ENCODE results near the gene CREB3L1. TPM values are rescaled to one million over a fixed set of nuclear protein-coding genes. Genes with fewer than 3 reads are reported as not detected.

The CREB3L1 gene
- total and polyA plus RNA-seq, 2 of the 13 experiments (the other 11 are each of a cell fraction or from before 2014, with no cell fraction given): not detected

DNA sequence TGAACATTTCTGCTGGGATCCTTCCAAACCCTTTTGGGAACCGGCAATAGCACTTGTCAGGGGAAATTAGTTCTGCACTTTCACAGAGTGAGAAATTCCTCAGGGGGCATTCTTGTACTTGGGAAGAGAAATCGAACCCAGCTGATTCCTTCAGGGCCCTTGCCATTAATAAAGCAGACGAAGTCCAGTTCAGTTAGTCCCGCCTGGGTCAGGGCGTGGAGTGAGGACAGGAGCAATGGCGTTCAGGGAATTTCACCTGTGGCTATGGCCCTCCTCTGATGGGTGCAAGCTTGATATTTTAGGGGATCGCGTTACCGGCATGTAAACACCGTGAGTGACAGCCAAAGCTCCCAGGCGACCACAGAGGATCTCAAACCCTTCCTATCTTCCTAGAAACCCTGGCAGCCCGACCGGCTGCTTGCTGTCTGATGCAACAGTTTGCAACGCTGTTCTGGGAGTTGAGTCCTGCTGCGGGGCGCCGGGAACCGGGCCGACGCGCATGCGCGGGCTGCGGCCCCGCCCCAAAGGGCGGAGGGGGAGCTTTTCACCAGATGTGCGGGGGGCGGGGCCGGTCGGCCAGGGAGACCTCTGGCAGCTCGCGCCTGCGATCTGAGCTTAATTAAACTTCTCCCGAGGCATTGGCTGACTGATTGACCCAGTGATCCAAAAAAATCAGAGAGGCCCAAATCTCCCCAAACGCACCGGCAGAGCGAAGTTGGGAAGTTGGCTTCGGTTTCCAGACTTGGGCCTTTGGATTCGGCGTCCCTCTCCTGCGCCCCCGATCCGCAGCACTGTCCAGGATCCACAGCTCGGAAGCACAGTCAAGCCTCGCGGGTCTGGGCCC is 34.3 kb upstream of the CREB3L1 start (continued):
- TF ChIP-seq ZNF232 (CRISPR knock-in tag; IDR thresholded peaks at IDR 0.05; ENCODE audit: borderline replicate concordance) (peak; percentile 30; the same call in 1 of the 2 replicates), CHCHD3 (CRISPR knock-in tag; IDR thresholded peaks at IDR 0.05) (0 out of 2 replicates have a peak, but pooled peaks have one; percentile 35), ZC3H4 (CRISPR knock-in tag; IDR thresholded peaks at IDR 0.05; ENCODE audit: borderline replicate concordance) (no peak), ZIK1 (CRISPR knock-in tag; IDR thresholded peaks at IDR 0.05; ENCODE audit: borderline replicate concordance, low read depth) (no peak), JUN (CRISPR knock-in tag; IDR thresholded peaks at IDR 0.05) (peak; percentile 37; the same call in 1 of the 2 replicates), PHB2 (IDR thresholded peaks at IDR 0.05; ENCODE audit: partially characterized antibody) (no peak), ZSCAN21 (CRISPR knock-in tag; IDR thresholded peaks at IDR 0.05; ENCODE audit: borderline replicate concordance) (peak; percentile 65; the same call in 1 of the 2 replicates), ZNF12 (CRISPR knock-in tag; IDR thresholded peaks at IDR 0.05) (0 out of 2 replicates have a peak, but pooled peaks have one; percentile 69), ZNF652 (CRISPR knock-in tag; IDR thresholded peaks at IDR 0.05; ENCODE audit: borderline replicate concordance, low read depth) (no peak), ISL2 (CRISPR knock-in tag; IDR thresholded peaks at IDR 0.05) (peak; percentile 74), ZNF558 (CRISPR knock-in tag; IDR thresholded peaks at IDR 0.05; ENCODE audit: borderline replicate concordance) (0 out of 2 replicates have a peak, but pooled peaks have one; percentile 28), ZNF10 (CRISPR knock-in tag; IDR thresholded peaks at IDR 0.05; ENCODE audit: borderline replicate concordance, low read depth) (no peak)
- TF ChIP-seq, protein P1, sequence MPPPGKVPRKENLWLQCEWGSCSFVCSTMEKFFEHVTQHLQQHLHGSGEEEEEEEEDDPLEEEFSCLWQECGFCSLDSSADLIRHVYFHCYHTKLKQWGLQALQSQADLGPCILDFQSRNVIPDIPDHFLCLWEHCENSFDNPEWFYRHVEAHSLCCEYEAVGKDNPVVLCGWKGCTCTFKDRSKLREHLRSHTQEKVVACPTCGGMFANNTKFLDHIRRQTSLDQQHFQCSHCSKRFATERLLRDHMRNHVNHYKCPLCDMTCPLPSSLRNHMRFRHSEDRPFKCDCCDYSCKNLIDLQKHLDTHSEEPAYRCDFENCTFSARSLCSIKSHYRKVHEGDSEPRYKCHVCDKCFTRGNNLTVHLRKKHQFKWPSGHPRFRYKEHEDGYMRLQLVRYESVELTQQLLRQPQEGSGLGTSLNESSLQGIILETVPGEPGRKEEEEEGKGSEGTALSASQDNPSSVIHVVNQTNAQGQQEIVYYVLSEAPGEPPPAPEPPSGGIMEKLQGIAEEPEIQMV (CRISPR knock-in tag; IDR thresholded peaks at IDR 0.05; ENCODE audit: low read depth): 0 out of 2 replicates have a peak, but pooled peaks have one; percentile 55
- TF ChIP-seq, protein P2, sequence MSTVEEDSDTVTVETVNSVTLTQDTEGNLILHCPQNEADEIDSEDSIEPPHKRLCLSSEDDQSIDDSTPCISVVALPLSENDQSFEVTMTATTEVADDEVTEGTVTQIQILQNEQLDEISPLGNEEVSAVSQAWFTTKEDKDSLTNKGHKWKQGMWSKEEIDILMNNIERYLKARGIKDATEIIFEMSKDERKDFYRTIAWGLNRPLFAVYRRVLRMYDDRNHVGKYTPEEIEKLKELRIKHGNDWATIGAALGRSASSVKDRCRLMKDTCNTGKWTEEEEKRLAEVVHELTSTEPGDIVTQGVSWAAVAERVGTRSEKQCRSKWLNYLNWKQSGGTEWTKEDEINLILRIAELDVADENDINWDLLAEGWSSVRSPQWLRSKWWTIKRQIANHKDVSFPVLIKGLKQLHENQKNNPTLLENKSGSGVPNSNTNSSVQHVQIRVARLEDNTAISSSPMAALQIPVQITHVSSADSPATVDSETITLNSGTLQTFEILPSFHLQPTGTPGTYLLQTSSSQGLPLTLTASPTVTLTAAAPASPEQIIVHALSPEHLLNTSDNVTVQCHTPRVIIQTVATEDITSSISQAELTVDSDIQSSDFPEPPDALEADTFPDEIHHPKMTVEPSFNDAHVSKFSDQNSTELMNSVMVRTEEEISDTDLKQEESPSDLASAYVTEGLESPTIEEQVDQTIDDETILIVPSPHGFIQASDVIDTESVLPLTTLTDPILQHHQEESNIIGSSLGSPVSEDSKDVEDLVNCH (CRISPR knock-in tag; IDR thresholded peaks at IDR 0.05): peak; percentile 92
- TF ChIP-seq, protein P3, sequence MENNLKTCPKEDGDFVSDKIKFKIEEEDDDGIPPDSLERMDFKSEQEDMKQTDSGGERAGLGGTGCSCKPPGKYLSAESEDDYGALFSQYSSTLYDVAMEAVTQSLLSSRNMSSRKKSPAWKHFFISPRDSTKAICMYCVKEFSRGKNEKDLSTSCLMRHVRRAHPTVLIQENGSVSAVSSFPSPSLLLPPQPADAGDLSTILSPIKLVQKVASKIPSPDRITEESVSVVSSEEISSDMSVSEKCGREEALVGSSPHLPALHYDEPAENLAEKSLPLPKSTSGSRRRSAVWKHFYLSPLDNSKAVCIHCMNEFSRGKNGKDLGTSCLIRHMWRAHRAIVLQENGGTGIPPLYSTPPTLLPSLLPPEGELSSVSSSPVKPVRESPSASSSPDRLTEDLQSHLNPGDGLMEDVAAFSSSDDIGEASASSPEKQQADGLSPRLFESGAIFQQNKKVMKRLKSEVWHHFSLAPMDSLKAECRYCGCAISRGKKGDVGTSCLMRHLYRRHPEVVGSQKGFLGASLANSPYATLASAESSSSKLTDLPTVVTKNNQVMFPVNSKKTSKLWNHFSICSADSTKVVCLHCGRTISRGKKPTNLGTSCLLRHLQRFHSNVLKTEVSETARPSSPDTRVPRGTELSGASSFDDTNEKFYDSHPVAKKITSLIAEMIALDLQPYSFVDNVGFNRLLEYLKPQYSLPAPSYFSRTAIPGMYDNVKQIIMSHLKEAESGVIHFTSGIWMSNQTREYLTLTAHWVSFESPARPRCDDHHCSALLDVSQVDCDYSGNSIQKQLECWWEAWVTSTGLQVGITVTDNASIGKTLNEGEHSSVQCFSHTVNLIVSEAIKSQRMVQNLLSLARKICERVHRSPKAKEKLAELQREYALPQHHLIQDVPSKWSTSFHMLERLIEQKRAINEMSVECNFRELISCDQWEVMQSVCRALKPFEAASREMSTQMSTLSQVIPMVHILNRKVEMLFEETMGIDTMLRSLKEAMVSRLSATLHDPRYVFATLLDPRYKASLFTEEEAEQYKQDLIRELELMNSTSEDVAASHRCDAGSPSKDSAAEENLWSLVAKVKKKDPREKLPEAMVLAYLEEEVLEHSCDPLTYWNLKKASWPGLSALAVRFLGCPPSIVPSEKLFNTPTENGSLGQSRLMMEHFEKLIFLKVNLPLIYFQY (CRISPR knock-in tag; IDR thresholded peaks at IDR 0.05; ENCODE audit: borderline replicate concordance): peak; percentile 65; the same call in 1 of the 2 replicates
- TF ChIP-seq, protein P4, sequence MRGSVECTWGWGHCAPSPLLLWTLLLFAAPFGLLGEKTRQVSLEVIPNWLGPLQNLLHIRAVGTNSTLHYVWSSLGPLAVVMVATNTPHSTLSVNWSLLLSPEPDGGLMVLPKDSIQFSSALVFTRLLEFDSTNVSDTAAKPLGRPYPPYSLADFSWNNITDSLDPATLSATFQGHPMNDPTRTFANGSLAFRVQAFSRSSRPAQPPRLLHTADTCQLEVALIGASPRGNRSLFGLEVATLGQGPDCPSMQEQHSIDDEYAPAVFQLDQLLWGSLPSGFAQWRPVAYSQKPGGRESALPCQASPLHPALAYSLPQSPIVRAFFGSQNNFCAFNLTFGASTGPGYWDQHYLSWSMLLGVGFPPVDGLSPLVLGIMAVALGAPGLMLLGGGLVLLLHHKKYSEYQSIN (CRISPR knock-in tag; IDR thresholded peaks at IDR 0.05; ENCODE audit: borderline replicate concordance): no peak
- TF ChIP-seq, protein P5, sequence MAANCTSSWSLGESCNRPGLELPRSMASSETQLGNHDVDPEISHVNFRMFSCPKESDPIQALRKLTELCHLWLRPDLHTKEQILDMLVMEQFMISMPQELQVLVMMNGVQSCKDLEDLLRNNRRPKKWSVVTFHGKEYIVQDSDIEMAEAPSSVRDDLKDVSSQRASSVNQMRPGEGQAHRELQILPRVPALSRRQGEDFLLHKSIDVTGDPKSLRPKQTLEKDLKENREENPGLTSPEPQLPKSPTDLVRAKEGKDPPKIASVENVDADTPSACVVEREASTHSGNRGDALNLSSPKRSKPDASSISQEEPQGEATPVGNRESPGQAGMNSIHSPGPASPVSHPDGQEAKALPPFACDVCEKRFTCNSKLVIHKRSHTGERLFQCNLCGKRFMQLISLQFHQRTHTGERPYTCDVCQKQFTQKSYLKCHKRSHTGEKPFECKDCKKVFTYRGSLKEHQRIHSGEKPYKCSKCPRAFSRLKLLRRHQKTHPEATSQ (CRISPR knock-in tag; IDR thresholded peaks at IDR 0.05; ENCODE audit: borderline replicate concordance): no peak
